ENCODE data around the gene FIGNL1.

Gene FIGNL1

GRCh38 chr7:50394315-50394714 lies 55.8 kb downstream of the FIGNL1 start:
- no peak for DNase-seq

Measured in DMS79 (cell line).